ENCODE measurements around the gene FGF3.

DNA sequence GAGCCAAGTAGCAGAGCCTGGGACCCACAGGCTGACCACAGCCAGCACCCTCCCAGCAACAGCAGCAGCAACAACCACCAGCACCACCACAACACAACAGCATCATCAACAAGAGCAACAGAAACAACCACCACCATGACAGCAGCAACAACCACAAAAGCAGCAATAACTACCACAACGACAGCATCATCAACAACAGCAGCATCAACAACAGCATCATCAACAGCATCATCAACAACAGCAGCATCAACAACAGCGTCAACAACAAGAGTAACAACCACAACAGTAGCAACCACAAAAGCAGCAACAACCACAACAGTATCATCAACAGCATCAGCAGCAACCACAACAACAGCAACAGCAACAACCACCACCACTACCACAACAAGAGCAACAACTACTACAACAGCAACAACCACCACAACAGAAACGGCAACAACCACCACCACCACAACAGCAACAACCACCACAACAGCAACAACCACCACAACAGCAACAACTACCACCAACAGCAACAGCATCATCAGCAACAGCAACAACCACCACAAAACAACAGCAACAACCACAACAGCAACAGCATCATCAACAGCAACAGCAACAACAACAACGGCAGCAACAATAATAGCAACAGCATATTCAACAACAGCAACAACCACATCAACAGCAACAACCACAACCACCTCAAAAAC, 22.1 kb upstream of the FGF3 start:
- TF ChIP-seq, protein P1, sequence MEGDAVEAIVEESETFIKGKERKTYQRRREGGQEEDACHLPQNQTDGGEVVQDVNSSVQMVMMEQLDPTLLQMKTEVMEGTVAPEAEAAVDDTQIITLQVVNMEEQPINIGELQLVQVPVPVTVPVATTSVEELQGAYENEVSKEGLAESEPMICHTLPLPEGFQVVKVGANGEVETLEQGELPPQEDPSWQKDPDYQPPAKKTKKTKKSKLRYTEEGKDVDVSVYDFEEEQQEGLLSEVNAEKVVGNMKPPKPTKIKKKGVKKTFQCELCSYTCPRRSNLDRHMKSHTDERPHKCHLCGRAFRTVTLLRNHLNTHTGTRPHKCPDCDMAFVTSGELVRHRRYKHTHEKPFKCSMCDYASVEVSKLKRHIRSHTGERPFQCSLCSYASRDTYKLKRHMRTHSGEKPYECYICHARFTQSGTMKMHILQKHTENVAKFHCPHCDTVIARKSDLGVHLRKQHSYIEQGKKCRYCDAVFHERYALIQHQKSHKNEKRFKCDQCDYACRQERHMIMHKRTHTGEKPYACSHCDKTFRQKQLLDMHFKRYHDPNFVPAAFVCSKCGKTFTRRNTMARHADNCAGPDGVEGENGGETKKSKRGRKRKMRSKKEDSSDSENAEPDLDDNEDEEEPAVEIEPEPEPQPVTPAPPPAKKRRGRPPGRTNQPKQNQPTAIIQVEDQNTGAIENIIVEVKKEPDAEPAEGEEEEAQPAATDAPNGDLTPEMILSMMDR (IDR thresholded peaks at IDR 0.05; ENCODE audit: insufficient read depth, low read length, poor library complexity, severe bottlenecking) = no peak
- TF ChIP-seq EZH2phosphoT487 (conservative IDR thresholded peaks at IDR 0.05; ENCODE audit: low read length) = no peak

All from SU-DHL-6 (cell line).